ENCODE data around the gene PPM1M.

DNA sequence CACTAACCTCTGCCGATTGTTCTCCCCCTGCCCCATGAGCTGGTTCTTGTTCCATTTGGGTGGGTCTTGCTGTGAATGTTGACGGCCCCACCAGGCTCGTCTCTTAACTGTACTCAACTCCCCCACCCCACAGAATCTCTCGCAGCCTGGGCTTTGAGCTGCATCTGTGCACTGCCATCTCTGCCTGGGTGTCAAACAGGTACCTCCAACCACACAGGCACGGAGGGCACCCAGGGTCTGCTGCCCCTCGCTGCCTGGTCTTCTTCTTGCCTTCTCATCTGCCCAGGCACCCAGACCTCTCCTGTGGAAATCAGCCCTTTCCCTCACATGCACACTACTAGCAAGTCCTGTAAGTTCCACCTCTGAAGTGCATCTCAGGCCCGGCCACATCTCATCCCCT lies 30.2 kb upstream of the PPM1M start:
- TF ChIP-seq, protein P1, sequence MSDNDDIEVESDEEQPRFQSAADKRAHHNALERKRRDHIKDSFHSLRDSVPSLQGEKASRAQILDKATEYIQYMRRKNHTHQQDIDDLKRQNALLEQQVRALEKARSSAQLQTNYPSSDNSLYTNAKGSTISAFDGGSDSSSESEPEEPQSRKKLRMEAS (IDR thresholded peaks at IDR 0.05; ENCODE audit: low read depth, low read length) = no peak
- TF ChIP-seq GABPA (IDR thresholded peaks at IDR 0.05; ENCODE audit: low read depth) = no peak
- TF ChIP-seq YBX1 (IDR thresholded peaks at IDR 0.05) = no peak
